Liver (tissue), 9 donors: ENCODE data around the gene TMEM63B. TPM values are rescaled to one million over a fixed set of nuclear protein-coding genes. Genes with fewer than 3 reads are reported as not detected.

Source experiments
- DNase-seq: peaks from one replicate; pipeline ENCODE4 v3.0.0-alpha.2; 2017; ENCODE audit warnings: low spot score
- H3K27ac ChIP-seq, 2 donors: one replicate each; pipeline ENCODE4 v1.7.0; 2013; ENCODE audit warnings: inconsistent platforms in 2 of 2, low read length in 2 of 2, control low read depth in 1 of 2, low read depth in 1 of 2, mild to moderate bottlenecking in 1 of 2
- H3K27me3 ChIP-seq, 4 donors: one replicate each; pipeline versions ENCODE4 v1.6.1 to v1.7.0; 2013; ENCODE audit warnings: low read length in 3 of 4, inconsistent platforms in 1 of 4, mild to moderate bottlenecking in 1 of 4, moderate library complexity in 1 of 4; ENCODE audit not compliant: control insufficient read depth in 4 of 4, insufficient read depth in 4 of 4
- H3K36me3 ChIP-seq, 4 donors: one replicate each; pipeline versions ENCODE4 v1.6.1 to v1.7.0; 2013; ENCODE audit warnings: low read length in 3 of 4, mild to moderate bottlenecking in 3 of 4, low read depth in 1 of 4, moderate library complexity in 1 of 4; ENCODE audit not compliant: control insufficient read depth in 4 of 4, insufficient read depth in 3 of 4
- H3K4me1 ChIP-seq, 4 donors: one replicate each; pipeline versions ENCODE4 v1.6.1 to v1.7.0; 2013; ENCODE audit warnings: low read length in 3 of 4, mild to moderate bottlenecking in 3 of 4, moderate library complexity in 1 of 4; ENCODE audit not compliant: control insufficient read depth in 4 of 4, insufficient read depth in 4 of 4
- H3K4me3 ChIP-seq, 3 donors: one replicate each; pipeline versions ENCODE4 v1.6.1 to v1.7.0; 2013; ENCODE audit warnings: low read length in 3 of 3, control low read depth in 1 of 3, low read depth in 1 of 3, mild to moderate bottlenecking in 1 of 3
- H3K9ac ChIP-seq, 2 donors: one replicate each; pipeline ENCODE4 v1.7.0; 2013; ENCODE audit warnings: low read length in 2 of 2, mild to moderate bottlenecking in 2 of 2, moderate library complexity in 2 of 2, control low read depth in 1 of 2, low read depth in 1 of 2
- H3K9me3 ChIP-seq, 4 donors: one replicate each; pipeline versions ENCODE4 v1.6.1 to v1.7.0; 2013; ENCODE audit warnings: low read length in 3 of 4; ENCODE audit not compliant: control insufficient read depth in 4 of 4
- ATF3 ChIP-seq: IDR thresholded peaks from 2 replicates; pipeline ENCODE4 v1.6.1; 2016; ENCODE audit warnings: antibody characterized with exemption
- CTCF ChIP-seq: fragments of 150-350 bp; IDR thresholded peaks from 2 replicates; pipeline ENCODE4 v1.5.1; 2017; ENCODE audit warnings: improper control_type of control experiment, low read depth, low read length; ENCODE audit not compliant: missing input control
- EGR1 ChIP-seq, 2 donors: IDR thresholded peaks; 2 replicates each; pipeline ENCODE4 v1.6.1; 2016 to 2018; ENCODE audit warnings: antibody characterized with exemption in 2 of 2, low read depth in 2 of 2
- FOXA1 ChIP-seq: IDR thresholded peaks from 2 replicates; pipeline ENCODE4 v1.6.1; 2016; ENCODE audit warnings: antibody characterized with exemption
- FOXA2 ChIP-seq: IDR thresholded peaks from 2 replicates; pipeline ENCODE4 v1.6.1; 2016; ENCODE audit warnings: antibody characterized with exemption
- GABPA ChIP-seq, 2 donors: IDR thresholded peaks in 1 of 2; conservative IDR thresholded peaks in 1 of 2; 2 replicates each; pipeline ENCODE4 v1.6.1; 2016; ENCODE audit warnings: antibody characterized with exemption in 2 of 2, mild to moderate bottlenecking in 1 of 2, moderate library complexity in 1 of 2
- HNF4A ChIP-seq, 2 donors: conservative IDR thresholded peaks; 2 replicates each; pipeline ENCODE4 v1.6.1; 2016; ENCODE audit warnings: antibody characterized with exemption in 2 of 2, mild to moderate bottlenecking in 2 of 2
- HNF4G ChIP-seq: IDR thresholded peaks from 2 replicates; pipeline ENCODE4 v1.6.1; 2016; ENCODE audit warnings: antibody characterized with exemption
- JUND ChIP-seq, 2 donors: IDR thresholded peaks; 2 replicates each; pipeline ENCODE4 v1.6.1; 2016; ENCODE audit warnings: antibody characterized with exemption in 2 of 2
- MAX ChIP-seq: IDR thresholded peaks from 2 replicates; pipeline ENCODE4 v1.6.1; 2016; ENCODE audit warnings: antibody characterized with exemption
- NR2F2 ChIP-seq: IDR thresholded peaks from 2 replicates; pipeline ENCODE4 v1.6.1; 2016; ENCODE audit warnings: antibody characterized with exemption
- RAD21 ChIP-seq, 2 donors: IDR thresholded peaks; 2 replicates each; pipeline ENCODE4 v1.6.1; 2016; ENCODE audit warnings: antibody characterized with exemption in 2 of 2, mild to moderate bottlenecking in 2 of 2
- REST ChIP-seq: IDR thresholded peaks from 2 replicates; pipeline ENCODE4 v1.6.1; 2016; ENCODE audit warnings: antibody characterized with exemption, mild to moderate bottlenecking
- RXRA ChIP-seq, 2 donors: IDR thresholded peaks; 2 replicates each; pipeline ENCODE4 v1.6.1; 2017 to 2018; ENCODE audit warnings: antibody characterized with exemption in 2 of 2, mild to moderate bottlenecking in 1 of 2
- SP1 ChIP-seq: IDR thresholded peaks from 2 replicates; pipeline ENCODE4 v1.6.1; 2018; ENCODE audit warnings: antibody characterized with exemption, mild to moderate bottlenecking
- TAF1 ChIP-seq: conservative IDR thresholded peaks from 2 replicates; pipeline ENCODE4 v1.6.1; 2016; ENCODE audit warnings: antibody characterized with exemption, mild to moderate bottlenecking
- YY1 ChIP-seq: IDR thresholded peaks from 2 replicates; pipeline ENCODE4 v1.6.1; 2016; ENCODE audit warnings: antibody characterized with exemption, mild to moderate bottlenecking
- ZBTB33 ChIP-seq: IDR thresholded peaks from 2 replicates; pipeline ENCODE4 v1.6.1; 2016; ENCODE audit warnings: antibody characterized with exemption
- WGBS: extraction: QIAGEN DNeasy Blood & Tissue Kit; methylation state at CpG from one replicate; pipeline ENCODE4 v1.1.7; 2013; 5-methylcytosine and 5-hydroxymethylcytosine counted together
- polyA plus RNA-seq, 2 donors: library from polyadenylated mRNA; stranded (reverse) in 1 of 2; unstranded in 1 of 2; fragments of 200-250 nt in 1 of 2; fragments of >200 nt in 1 of 2; fragmentation: Nextera tagmentation in 1 of 2; extraction: Ambion mirVana in 1 of 2; gene quantifications; one replicate each; pipeline versions ENCODE4 v1.2.1 to v1.2.3, GENCODE V29; 2013 to 2015
- total RNA-seq, 2 donors: library from RNA; depleted of rRNA; stranded (reverse); fragments of >200 nt; gene quantifications; one replicate each; pipeline ENCODE4 v1.2.3, GENCODE V29; 2014
- donor health status: healthy.
- donor health status: healthy.
- donor health status: healthy.
- donor health status: healthy.
- donor health status: healthy.

Gene TMEM63B
- total and polyA plus RNA-seq, 4 donors, result 9.6 to 64.9 (median 37.6) TPM

GRCh38 chr6:44082872-44083321 is 44.5 kb upstream of the TMEM63B start:
- Histone ChIP-seq H3K27me3 (no peaks in the 10 kb centered on the region), H3K36me3 (no peaks in the 10 kb centered on the region), H3K4me1 (peaks cover 3 to 26% (median 13%) of the 10 kb centered on the region in 4 donors), H3K4me3 (no peak overlapping the region), H3K9ac (no peak overlapping the region), H3K27ac (no peak overlapping the region), H3K9me3 (no peaks in the 10 kb centered on the region)
- no peak for DNase-seq
- TF ChIP-seq FOXA1, result no peak
- TF ChIP-seq HNF4G, result no peak
- TF ChIP-seq ZBTB33, result no peak
- no peak for TF ChIP-seq EGR1 (IDR thresholded peaks at IDR 0.05; ENCODE audit: low read depth in 2 of 2)
- no peak for TF ChIP-seq SP1
- TF ChIP-seq RXRA (IDR thresholded peaks at IDR 0.05), result no peak
- TF ChIP-seq TAF1, result no peak
- no peak for TF ChIP-seq YY1
- no peak for TF ChIP-seq REST
- no peak for TF ChIP-seq MAX
- TF ChIP-seq HNF4A (conservative IDR thresholded peaks at IDR 0.05), result no peak
- TF ChIP-seq RAD21 (IDR thresholded peaks at IDR 0.05), result no peak
- TF ChIP-seq CTCF, result no peak
- no peak for TF ChIP-seq JUND (IDR thresholded peaks at IDR 0.05)
- TF ChIP-seq GABPA (IDR thresholded peaks at IDR 0.05 in 1 of 2, conservative IDR thresholded peaks at IDR 0.05 in 1 of 2), result no peak
- TF ChIP-seq NR2F2, result no peak
- no peak for TF ChIP-seq ATF3
- no peak for TF ChIP-seq FOXA2
- 88% methylated on average over 8 of the region's 8 CpGs for WGBS
